Endodermal cell (in vitro differentiated cells): Measurements from ENCODE around the gene ATP6V0D1. TPM values are rescaled to one million over a fixed set of nuclear protein-coding genes. Genes with fewer than 3 reads are reported as not detected.

Experiments used
- DNase-seq: peaks from one replicate; pipeline ENCODE4 v3.0.0-alpha.2; 2017
- H3K27ac ChIP-seq: 2 replicates; pipeline ENCODE4 v1.5.1; 2013; ENCODE audit warnings: mild to moderate bottlenecking, low read depth, low read length, moderate library complexity
- H3K27me3 ChIP-seq: 2 replicates; pipeline ENCODE4 v1.6.1; 2013; ENCODE audit warnings: mild to moderate bottlenecking, low read length, moderate library complexity; ENCODE audit not compliant: insufficient read depth, control insufficient read depth, poor library complexity, severe bottlenecking
- H3K36me3 ChIP-seq: 2 replicates; pipeline ENCODE4 v1.7.0; 2013; ENCODE audit warnings: mild to moderate bottlenecking, low read length, moderate library complexity; ENCODE audit not compliant: control insufficient read depth, insufficient read depth
- H3K4me1 ChIP-seq: one replicate; pipeline ENCODE4 v1.7.0; 2013; ENCODE audit warnings: low read length; ENCODE audit not compliant: control insufficient read depth, insufficient read depth
- H3K4me3 ChIP-seq: 2 replicates; pipeline ENCODE4 v1.5.1; 2013; ENCODE audit warnings: mild to moderate bottlenecking, low read length, moderate library complexity
- H3K9ac ChIP-seq: 2 replicates; pipeline ENCODE4 v1.6.1; 2013; ENCODE audit warnings: mild to moderate bottlenecking, low read length, moderate library complexity; ENCODE audit not compliant: poor library complexity, severe bottlenecking; ENCODE audit errors: extremely low read depth
- H3K9me3 ChIP-seq: 2 replicates; pipeline ENCODE4 v1.6.1; 2013; ENCODE audit warnings: mild to moderate bottlenecking, low read length, moderate library complexity; ENCODE audit not compliant: control insufficient read depth
- H3K27ac Mint-ChIP-seq: 2 replicates; pipeline ENCODE4 v1.8.0; 2020; ENCODE audit warnings: mixed read lengths
- H3K27me3 Mint-ChIP-seq: 2 replicates; pipeline ENCODE4 v1.8.0; 2021; ENCODE audit warnings: mild to moderate bottlenecking, mixed read lengths; ENCODE audit not compliant: insufficient read depth
- H3K36me3 Mint-ChIP-seq: 2 replicates; pipeline ENCODE4 v1.8.0; 2020; ENCODE audit warnings: low read depth, mixed read lengths
- H3K4me1 Mint-ChIP-seq: 2 replicates; pipeline ENCODE4 v1.8.0; 2020; ENCODE audit warnings: mixed read lengths
- H3K4me3 Mint-ChIP-seq: 2 replicates; pipeline ENCODE4 v1.8.0; 2020; ENCODE audit warnings: mild to moderate bottlenecking, moderate library complexity, mixed read lengths
- H3K9me3 Mint-ChIP-seq: 2 replicates; pipeline ENCODE4 v1.8.0; 2020; ENCODE audit warnings: mild to moderate bottlenecking, mixed read lengths
- CTCF ChIP-seq: fragments of 200-600 bp; sonication (generic); conservative IDR thresholded peaks from 2 replicates; pipeline ENCODE4 v1.5.0; 2021; ENCODE audit warnings: antibody characterized with exemption, mild to moderate bottlenecking
- WGBS, 2 experiments: methylation state at CpG; one replicate each; pipeline versions ENCODE4 v1.1.5 to v1.1.7; 2013; ENCODE audit warnings: missing lambda C conversion rate in 2 of 2, mixed read lengths in 1 of 2; ENCODE audit not compliant: insufficient coverage in 1 of 2, insufficient read length in 1 of 2; 5-methylcytosine and 5-hydroxymethylcytosine counted together
- total RNA-seq, 2 donors: library from RNA; stranded (reverse); fragmentation: NEBNext Ultra II Directional in 1 of 2; extraction: Animal tissue kit (Norgen Biotek cat#: 25700) in 1 of 2; gene quantifications; 2 replicates in 1 of 2; 3 replicates in 1 of 2; pipeline ENCODE4 v1.2.1, GENCODE V29; 2021

ATP6V0D1 gene
- total RNA-seq, 2 donors from 2014 or later = 56.0 to 58.3 TPM

- peaks cover 18% of the 10 kb centered on the region for H3K4me1 ChIP-seq
- Mint-ChIP-seq H3K36me3 (no peaks in the 10 kb centered on the region), H3K4me3 (no peak overlapping the region), H3K9me3 (peaks cover 3% of the 10 kb centered on the region), H3K27ac (no peak overlapping the region), H3K4me1 (peaks cover 28% of the 10 kb centered on the region), H3K27me3 (peaks cover 4% of the 10 kb centered on the region)
- H3K27me3 ChIP-seq = no peaks in the 10 kb centered on the region
- no peak overlapping the region for H3K4me3 ChIP-seq
- no peak overlapping the region for H3K9ac ChIP-seq
- no peaks in the 10 kb centered on the region for H3K36me3 ChIP-seq
- H3K9me3 ChIP-seq = no peaks in the 10 kb centered on the region
- 73 to 79% methylated on average over 4 of the region's 4 CpGs for WGBS, 2 experiments
- H3K27ac ChIP-seq = no peak overlapping the region
- peak; percentile 68 for DNase-seq
- TF ChIP-seq CTCF = no peak
Observed at GRCh38 chr16:67421030-67421429, 59.9 kb downstream of the ATP6V0D1 start.

- Histone ChIP-seq H3K36me3 (no peaks in the 10 kb centered on the region), H3K4me1 (peaks cover 14% of the 10 kb centered on the region), H3K27me3 (no peaks in the 10 kb centered on the region), H3K9ac (no peak overlapping the region), H3K27ac (no peak overlapping the region), H3K4me3 (no peak overlapping the region), H3K9me3 (no peaks in the 10 kb centered on the region)
- no peak overlapping the region for H3K27ac Mint-ChIP-seq
- H3K4me3 Mint-ChIP-seq = no peak overlapping the region
- peaks cover 4% of the 10 kb centered on the region for H3K27me3 Mint-ChIP-seq
- peaks cover 3% of the 10 kb centered on the region for H3K9me3 Mint-ChIP-seq
- 71 to 97% methylated on average over 1 to 3 of the region's 3 CpGs for WGBS, 2 experiments
- TF ChIP-seq CTCF = peak; percentile 41
- DNase-seq = no peak
- H3K36me3 Mint-ChIP-seq = no peaks in the 10 kb centered on the region
- peaks cover 22% of the 10 kb centered on the region for H3K4me1 Mint-ChIP-seq
Observed at GRCh38 chr16:67419931-67420330, 61.0 kb downstream of the ATP6V0D1 start.

GRCh38 chr16:67419502-67419901, 61.5 kb downstream of the ATP6V0D1 start:
- H3K4me1 ChIP-seq = peaks cover 9% of the 10 kb centered on the region
- H3K4me3 ChIP-seq = no peak overlapping the region
- Mint-ChIP-seq H3K9me3 (peaks cover 3% of the 10 kb centered on the region), H3K4me3 (no peak overlapping the region), H3K27me3 (peaks cover 4% of the 10 kb centered on the region), H3K27ac (no peak overlapping the region), H3K36me3 (no peaks in the 10 kb centered on the region), H3K4me1 (peaks cover 20% of the 10 kb centered on the region)
- DNase-seq = no peak
- H3K36me3 ChIP-seq = no peaks in the 10 kb centered on the region
- no peak overlapping the region for H3K9ac ChIP-seq
- no peaks in the 10 kb centered on the region for H3K9me3 ChIP-seq
- no peak overlapping the region for H3K27ac ChIP-seq
- H3K27me3 ChIP-seq = no peaks in the 10 kb centered on the region
- 95 to 100% methylated on average over 2 to 3 of the region's 3 CpGs for WGBS, 2 experiments
- TF ChIP-seq CTCF = no peak
